Inferior parietal cortex (tissue), 1 donor: ENCODE data around the gene TBX20.
"Not testable (repeated sequence)": the region's sequence is repeated elsewhere in the genome, so short reads cannot be mapped to it uniquely, and the experiment has no call there.

Experiments
- DNase-seq: peaks from one replicate; pipeline ENCODE4 v3.0.0-alpha.2; 2016; ENCODE audit errors: extremely low spot score

The TBX20 gene

DNA sequence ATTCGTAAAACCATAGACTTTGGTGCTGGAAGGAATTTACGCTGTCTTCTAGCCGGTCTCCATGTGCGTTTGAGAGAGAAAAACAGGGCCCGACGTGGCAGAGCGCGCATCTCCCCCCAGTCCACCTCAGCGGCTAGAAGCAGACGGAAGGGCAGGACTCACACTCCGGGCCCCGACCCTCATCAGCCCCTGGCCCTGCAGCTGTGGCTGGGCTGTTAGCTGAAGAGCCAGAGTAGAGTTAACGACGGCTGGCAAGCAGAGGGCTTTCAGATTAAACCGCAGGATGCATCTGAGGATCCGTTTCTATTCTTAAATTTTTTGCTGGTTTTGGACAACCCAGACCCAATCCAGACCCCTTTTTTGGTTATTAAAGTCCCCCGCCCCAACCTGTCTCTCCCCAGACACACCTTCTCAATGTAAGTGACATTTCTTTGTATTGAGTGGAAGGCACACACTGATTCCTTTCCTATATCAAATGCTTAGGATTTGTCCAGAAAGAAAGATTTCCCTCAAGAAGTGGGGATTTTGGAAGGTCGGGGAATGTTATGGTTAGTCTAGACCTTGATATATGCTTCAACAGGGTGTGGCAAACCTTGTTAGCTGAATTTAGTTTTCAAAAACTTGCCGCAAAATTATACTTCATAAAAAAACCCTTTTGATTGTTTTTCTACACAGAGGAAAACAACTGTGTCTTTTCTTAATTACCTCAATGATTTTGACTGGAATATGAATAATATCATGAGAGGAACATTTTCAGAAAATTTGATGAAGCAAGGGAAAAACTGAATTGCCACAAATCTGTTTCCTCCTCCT lies 1.7 kb upstream of the TBX20 start:
- no peak for DNase-seq

DNA sequence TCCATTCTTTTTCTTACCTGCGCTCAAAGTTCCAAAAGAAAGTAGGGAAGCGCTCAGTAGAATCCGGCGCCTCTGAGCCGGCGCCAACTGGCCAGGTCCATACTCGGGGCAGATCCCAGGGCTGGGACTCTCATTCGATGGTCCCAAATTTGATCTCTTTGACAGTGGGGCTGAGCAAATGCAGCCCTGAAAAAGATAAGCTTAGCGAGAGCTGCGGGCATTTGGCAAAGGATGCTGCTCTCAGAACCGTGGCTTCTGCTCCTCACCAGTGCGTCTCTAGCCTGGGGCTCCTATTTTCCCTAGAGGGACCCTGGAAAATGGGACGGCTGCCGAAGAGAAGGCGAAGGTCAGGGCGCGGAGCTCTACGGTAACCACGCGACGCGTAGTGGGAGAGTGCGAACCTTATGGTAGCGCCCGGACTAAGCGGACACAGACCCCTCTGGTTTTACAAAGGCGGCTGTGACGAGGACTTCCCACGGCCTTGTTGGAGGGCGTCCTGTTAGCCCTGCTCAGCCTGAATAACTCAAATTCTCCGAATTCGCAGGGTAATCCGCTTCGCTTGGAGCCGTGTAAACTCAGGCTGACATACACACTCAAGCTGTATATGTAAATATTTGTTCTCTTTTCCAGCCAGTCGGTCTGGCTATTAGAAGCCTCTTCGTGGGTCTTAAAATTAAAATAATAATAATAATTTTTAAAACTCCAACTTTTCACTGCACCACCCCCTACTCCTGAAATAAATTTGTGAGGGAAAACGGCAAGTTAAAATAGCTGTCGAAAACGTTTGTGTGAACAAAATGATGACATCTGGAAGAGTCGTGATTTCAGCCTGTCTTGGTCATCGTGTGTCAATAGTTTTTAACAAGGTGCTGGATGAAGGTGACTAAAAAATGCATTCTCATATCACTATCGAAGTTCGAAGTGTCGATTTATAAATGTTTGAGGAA lies 869 bp upstream of the TBX20 start:
- no peak for DNase-seq

DNA sequence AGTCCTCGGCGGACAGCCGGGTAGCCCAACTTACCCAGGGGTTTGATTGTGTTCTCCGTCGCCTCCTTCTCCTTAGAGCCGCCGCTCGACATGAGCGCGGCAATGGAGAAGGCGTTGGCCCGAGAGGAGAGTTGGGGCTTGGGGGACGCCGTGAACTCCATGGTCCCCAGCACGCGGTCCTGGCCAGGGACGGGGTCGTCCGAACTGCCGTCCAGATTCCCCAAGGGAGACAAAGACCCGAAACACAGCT lies 515 bp downstream of the TBX20 start:
- DNase-seq, result no peak

DNA sequence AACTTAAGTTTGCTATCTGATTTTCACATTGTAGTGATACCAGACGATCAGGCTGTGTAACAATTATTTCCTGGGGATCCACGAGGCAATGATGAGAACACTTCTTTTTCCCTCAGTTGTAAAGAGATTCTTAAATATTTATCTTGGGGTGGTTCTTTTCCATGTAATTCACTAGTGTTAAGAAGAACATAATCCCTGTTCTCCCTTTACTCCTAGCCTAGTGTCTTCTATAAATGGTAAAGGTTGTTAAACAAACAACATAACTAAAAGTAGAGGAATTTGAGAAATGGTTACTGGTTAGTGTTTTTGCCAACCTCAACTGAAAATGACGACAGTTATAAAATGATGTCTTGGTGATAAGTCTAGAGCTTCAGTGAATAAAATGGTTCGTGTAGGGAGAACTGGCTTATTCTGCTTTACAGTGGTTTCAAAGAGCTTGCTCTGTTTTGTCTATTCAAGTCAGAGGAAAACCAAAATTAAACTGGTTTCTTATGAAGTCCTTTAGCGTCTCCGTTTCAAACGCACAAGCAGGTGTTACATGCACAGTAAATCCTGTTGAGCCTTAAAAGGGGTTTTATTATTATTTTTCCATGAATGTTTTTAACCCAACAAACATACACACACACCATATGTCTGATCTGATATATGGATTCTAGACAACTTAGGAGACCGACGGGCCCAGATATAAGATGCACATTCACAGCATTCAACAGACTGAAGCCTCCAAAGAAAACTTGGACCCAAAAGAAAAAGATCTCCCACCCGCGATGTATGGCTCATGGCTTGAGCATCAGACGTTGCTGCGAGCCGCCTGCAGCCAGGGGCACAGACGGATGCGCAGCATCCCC lies 1.1 kb downstream of the TBX20 start:
- DNase-seq, result no peak

DNA sequence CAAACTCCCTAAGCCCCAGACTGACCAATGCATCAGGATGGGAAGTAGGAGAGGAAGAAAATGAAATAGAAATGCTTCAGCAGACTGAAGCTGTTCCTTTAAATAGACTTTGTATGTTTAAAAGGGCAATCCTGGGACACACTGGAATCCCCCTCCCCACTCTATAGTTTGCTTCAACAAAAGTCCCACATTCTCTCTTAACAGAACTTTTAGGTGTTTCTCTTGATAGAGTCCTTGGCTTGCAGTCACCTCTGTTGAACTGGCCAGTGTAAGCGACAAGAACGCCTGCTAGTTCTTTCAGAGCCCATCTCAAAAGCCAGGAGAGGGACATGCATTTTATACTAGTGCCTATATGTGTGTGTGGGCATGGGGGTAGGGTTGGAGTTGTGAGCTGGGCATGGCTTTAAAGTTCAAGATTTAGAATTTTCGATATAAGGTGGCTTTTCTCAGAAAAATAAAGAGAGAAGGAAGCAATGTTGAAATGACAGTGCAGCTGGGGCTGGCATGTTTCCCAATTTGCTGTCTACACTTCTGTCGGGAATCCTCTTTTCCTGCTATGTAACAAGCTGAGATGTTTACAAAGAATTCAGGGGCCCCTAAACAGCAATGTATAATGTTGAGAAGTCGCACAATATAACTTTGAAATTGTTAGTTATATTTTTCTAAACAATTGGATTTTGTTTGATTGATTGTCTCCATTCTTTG lies 2.1 kb downstream of the TBX20 start:
- no peak for DNase-seq

DNA sequence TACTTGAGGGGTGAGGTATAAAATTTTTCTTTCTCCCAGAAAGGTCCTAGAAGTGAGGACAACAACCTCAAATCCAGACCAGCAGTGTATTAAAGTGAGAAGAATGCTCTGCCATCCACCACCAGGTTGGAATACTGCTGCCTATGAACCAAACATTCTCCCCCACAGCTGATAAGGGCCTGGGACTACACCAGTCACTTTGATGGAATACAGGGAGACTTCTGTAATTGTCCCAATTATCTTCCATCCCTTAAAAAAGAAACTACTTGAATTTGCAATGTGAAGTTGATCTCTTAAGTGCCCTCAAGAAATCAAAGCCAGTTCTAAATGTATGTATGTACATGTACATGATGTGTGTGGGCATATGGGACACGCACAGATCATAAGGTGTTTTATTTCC lies 3.0 kb downstream of the TBX20 start:
- no peak for DNase-seq

DNA sequence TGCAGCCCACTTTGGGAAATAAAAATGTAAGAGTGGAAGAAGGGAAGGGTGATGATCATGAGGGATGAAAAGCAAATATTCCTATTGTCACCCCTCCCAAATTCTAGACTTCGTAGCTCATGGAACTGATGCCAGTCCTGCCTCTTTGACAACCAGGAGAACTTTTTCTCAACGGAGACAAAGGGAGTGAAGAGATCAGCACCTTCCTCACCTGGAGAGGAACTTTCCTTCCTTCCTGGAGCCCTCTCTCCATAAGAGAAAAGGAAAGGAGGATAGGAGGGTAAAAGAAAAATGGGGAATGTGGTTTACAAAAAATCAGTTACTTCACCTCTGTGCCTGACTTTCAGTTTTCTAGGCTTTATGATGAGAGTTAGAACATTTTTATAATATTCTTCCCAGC lies 3.4 kb downstream of the TBX20 start:
- no peak for DNase-seq

DNA sequence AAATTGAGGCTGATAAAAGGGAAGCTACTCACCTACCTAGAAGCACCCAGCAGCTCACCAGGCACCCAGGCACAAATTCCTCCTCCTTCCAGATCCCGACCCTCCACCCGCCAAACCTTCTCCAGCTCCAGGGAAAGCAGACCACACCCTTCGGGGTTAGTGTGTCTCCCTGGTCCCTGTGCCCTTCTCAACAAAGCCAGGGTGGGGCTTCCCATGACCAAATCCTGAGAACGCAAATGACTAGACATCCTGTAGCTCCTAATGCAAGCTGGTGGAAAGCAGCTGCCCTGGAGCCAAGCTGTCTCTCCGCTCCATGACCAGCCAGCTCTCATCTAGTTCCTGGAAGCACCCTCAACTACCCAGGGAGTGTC lies 4.4 kb downstream of the TBX20 start:
- DNase-seq, result no peak

DNA sequence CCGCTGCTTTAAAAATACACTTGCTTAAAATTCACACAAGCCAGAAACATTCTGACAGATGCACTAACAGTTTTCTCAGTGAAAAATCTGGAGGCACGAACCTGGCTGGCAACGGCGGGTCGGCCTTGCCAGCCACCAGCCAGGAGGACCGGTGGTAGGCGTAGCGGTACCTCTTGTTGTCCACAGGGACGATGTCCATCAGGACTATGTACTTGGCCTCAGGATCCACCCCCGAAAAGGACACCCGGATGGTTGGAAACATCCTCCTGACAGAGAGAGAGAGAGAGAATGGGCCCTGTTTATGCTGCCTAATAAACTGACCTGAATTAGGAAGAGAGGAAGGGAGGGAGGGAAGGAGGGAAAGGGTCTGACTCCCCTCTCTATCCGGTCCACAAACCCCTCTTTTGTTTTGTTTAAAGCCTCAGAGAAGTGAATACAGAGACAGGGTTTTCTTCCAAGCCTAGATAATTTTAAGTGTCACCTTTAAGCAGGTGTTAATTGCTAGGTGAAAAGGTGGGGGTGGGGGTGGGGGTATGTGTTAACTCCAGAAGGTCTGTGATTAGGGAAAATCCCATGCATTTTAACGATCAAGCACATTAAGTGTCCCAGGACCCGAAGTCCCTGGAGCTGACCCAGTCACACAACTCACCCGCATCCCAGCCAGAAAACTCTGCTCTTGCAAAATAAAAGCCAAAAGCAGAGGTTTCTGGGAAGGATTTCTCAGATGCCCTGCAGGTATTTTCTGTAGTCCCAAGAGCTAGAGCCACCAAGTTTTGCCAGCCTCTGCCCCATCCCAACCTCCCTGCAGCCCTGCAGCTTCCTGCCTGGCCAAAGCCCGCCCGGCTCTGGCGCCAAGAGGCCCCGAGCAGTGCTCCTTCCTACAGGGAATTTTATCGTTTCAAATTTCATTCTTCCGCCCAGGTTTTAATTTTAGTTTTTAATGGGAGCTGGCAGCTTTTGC lies 5.0 kb downstream of the TBX20 start:
- DNase-seq, result no peak

DNA sequence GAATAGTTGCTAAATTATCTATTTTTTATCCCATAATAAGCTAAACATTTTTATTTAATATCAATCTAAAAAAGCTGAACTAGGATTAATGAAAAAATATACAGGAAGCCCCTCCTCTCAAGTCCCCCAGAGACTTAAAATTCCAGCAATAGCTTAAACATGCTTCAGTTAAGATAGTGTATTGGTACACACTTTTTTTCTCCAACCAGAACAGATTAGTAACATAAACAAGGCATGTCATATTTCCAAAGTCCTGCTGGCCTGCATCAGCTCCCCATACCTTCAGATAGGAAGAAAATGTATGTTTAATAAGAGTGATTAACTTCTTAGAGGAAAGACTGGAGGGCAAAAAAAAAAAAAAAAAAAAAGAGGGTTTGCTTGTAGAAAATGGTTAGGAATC lies 7.1 kb downstream of the TBX20 start:
- no peak for DNase-seq

DNA sequence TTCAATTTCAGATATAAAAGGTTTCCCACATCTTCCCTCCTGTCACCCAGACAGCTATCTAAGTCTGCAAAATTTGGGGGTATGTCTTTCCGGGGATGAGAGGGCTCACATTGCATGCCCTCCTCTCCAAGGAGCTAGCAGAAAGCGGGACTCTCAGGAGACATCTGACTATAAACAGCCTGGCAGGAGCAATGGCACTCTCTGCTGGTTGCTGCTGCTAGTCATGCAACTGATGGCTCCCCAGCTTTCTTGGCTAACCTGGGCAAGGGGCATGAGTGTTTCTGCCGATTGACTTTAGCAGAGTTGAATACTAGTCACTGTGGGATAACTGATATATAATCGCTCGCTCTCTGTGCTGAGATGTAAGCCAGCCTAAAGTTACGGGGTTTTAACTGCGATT lies 12.0 kb downstream of the TBX20 start:
- no peak for DNase-seq

DNA sequence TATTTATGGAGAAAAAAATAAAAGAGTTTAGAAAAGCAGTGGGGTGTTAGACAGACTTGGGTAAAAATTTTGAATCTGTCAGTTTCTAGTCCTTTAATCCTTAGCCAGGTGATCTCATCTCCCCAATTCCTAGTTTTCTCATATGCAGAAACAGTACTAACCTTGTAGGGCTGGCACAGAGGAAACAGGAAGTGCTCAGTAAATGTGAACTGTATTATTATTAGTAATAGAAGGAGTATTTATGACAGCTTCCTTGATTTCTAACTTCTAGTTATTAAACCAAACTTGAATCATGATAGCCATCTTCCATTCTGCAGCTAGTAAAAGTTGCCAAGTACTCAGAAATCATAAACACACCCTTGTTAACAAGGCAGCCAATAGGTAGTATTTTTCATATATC lies 12.5 kb downstream of the TBX20 start:
- DNase-seq, result no peak

DNA sequence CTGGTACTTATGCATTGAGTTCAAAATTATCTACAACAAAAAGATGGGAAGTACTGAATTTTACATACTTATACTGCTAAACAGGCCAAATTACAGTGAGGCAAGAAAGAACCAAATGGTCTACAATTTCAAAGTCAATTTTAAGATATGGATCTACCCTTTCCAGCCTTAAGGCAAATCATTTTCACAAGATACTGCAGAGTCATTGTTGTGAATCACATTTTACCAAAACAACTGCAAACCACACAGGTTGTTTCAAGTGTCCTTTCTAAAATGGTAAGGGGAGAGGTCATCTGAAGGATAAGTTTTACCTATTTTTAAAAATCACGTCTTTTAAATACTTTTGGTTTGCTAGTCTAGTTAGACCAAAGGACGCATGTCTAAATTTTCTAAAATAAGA lies 12.9 kb downstream of the TBX20 start:
- DNase-seq, result not testable (repeated sequence)

DNA sequence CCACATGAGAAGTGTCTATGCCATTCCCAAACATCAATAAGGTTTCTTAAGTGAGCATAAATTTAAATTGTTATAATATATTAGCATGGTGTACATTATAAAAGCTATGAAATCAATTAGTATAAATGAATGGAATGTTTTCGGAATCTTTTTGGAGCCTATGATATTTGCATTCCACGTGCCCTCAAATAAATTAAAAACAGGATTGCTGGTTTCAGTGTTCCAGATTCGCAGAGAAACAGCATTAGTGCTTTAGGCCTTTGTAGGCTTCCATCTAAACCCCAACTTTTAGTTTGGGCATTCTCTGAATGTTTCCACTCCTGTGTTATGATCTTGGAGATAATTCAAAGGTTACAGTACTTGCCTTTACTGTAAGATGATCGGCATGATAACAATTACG lies 15.4 kb downstream of the TBX20 start:
- DNase-seq, result not testable (repeated sequence)

DNA sequence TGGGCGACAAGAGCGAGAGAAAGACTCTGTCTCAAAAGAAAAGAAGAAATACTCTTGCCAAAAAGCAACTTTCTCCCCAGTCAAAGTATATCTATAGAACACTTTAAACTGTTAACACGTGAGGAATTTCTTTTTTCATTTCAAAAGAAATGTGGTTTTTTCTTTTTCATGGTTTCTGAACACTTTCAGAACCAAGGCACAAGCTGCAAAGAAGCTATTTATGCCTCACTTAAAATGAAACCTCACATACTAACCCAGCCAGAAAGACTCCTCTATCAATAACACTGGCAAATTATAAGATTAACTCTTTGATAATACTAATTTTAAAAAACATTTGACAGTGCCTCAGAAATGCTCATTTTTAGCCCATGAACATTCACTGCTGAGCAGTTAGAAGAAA lies 20.9 kb downstream of the TBX20 start:
- no peak for DNase-seq

DNA sequence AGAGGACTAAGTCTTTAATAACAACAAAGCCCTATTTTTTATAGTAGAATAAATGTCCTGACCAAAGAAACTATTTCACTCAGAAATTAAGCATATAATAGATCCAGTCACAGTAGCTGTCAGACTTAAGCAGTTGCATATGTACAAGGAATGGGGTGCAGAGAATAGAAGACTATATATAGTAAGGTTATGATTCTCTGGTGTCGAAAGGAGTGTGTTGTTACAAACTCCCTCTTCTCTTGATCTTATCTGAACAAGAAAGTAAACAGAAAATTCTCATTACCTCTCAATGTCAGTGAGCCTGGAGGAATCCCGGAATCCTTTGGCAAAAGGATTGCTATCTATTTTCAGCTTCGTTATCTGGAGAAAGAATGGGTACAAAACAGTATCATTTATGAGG lies 22.7 kb downstream of the TBX20 start:
- DNase-seq, result not testable (repeated sequence)

DNA sequence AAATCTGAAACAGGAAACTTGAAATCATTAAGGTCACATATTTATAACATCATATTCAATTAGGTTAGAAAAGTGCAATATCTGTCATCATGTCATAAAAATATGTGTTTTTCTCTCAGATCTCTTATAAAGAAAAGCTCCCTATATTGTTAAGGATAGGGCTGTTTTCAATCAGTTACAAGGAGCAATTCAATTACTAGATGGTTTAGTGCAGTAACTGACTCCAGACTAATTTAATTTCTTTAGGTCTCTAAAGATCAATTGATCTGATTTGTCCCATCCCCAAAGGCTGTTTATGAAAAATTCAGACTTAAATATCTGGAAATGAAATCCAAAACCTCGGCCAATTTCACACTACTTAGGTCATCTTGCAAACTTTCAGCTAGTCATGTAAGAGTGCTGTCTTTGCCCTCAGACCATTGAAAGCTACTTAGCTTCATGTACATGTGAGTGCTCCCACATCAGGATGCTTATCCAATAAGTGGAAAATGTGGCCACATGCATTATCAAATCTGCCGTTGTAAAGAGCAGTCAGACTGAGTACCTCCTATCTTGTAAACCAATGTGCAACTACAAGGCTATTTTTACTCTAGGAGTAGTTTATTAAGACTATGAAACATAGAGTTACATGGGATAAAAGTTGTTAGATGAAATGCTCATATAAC lies 24.7 kb downstream of the TBX20 start:
- not testable (repeated sequence) for DNase-seq

DNA sequence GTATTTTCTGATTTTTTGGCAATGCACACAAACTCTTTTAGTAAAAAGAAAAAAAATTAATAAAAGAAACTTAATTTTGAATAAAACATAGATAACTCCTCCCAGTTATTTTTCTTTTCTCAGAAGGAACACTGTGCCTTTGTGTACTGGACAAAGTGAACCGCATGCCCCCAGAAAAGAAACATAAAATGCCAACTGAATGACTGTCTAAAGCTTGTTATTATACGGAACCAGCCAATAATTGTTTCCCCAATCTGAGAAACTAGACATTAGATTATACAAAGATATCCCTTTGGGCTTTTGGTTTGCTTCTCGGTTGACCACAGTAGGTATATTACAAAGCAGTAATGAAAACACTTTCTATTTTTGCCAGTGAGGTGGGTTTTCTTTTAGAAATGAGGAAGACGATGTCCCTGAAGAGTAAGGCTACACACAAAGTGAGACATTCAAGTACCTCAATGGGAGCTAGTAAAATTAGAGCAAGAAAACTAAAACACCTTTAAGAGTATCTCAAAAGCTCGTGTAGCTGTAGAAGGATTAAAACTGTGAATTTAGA lies 25.3 kb downstream of the TBX20 start:
- not testable (repeated sequence) for DNase-seq

DNA sequence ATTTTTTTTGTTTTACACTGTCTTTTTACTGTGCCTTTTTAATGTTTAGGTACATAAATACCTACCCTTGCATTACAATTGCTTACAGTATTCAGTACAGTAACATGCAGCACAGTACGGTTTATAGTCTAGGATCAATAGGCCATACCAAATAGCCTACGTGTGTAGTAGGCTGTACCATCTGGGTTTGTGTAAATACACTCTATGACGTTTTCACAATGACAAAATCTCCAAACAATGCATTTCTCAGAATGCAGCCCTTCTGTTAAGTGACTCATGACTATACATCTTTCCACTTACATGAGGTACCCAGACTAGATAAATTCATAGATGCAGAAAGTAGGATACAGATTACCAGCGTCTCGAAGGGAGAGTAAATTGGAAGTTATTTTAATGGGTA lies 26.5 kb downstream of the TBX20 start:
- not testable (repeated sequence) for DNase-seq

DNA sequence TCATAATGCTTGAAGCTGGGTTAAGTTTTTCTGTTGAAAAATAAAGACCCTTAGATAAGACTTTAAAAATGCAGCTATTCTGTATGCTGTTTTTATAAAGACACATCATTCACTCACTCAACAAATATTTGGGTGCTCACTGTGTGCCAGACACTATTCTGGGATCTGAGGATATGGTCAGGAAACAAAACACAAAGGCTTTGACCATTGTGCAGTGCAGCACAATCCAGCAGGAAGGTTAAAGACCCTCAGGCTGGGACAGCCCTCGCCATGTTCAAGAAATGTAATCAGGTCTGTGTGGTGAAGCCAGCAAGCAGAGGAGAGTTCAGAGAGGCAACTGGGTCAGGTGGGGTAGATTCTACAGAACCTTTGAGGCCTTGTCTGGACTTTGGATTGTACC lies 31.5 kb downstream of the TBX20 start:
- DNase-seq, result not testable (repeated sequence)
